Astrocyte (in vitro differentiated cells and primary cell): ENCODE data around the gene COL5A1. TPM values are rescaled to one million over a fixed set of nuclear protein-coding genes. Genes with fewer than 3 reads are reported as not detected.

ENCODE experiments used
- DNase-seq: peaks from one replicate; pipeline ENCODE4 v3.0.0-alpha.2; 2010; ENCODE audit warnings: low read depth
- FAIRE-seq: peaks from 2 replicates; lab custom pipeline; 2011; peaks lifted over from hg19 to GRCh38; lab: Jason Lieb, UNC
- H2AFZ ChIP-seq: 2 replicates; pipeline ENCODE4 v1.6.0; 2012; ENCODE audit warnings: low read depth, low read length, inconsistent platforms
- H3K27ac ChIP-seq: 2 replicates; pipeline ENCODE4 v1.5.1; 2011; ENCODE audit warnings: low read depth, low read length, inconsistent platforms
- H3K27me3 ChIP-seq: 2 replicates; pipeline ENCODE4 v1.6.0; 2011; ENCODE audit warnings: low read length, inconsistent platforms; ENCODE audit not compliant: insufficient read depth
- H3K36me3 ChIP-seq: 2 replicates; pipeline ENCODE4 v1.5.1; 2011; ENCODE audit warnings: low read length, inconsistent platforms; ENCODE audit not compliant: insufficient read depth
- H3K4me1 ChIP-seq: 2 replicates; pipeline ENCODE4 v1.5.1; 2011; ENCODE audit warnings: low read length, inconsistent platforms; ENCODE audit not compliant: insufficient read depth
- H3K4me2 ChIP-seq: 2 replicates; pipeline ENCODE4 v1.6.0; 2012; ENCODE audit warnings: low read length, inconsistent platforms
- H3K4me3 ChIP-seq: 2 replicates; pipeline ENCODE4 v1.5.1; 2011; ENCODE audit warnings: low read depth, mild to moderate bottlenecking, low read length, inconsistent platforms; ENCODE audit not compliant: insufficient read depth
- H3K79me2 ChIP-seq: 2 replicates; pipeline ENCODE4 v1.6.0; 2012; ENCODE audit warnings: mild to moderate bottlenecking, low read length, inconsistent platforms; ENCODE audit not compliant: insufficient read depth
- H3K9ac ChIP-seq: 2 replicates; pipeline ENCODE4 v1.6.0; 2012; ENCODE audit warnings: mild to moderate bottlenecking, low read length, inconsistent platforms
- H3K9me3 ChIP-seq: 2 replicates; pipeline ENCODE4 v1.5.1; 2012; ENCODE audit warnings: low read depth, mild to moderate bottlenecking, low read length, inconsistent platforms; ENCODE audit not compliant: insufficient read depth
- H4K20me1 ChIP-seq: 2 replicates; pipeline ENCODE4 v1.6.0; 2012; ENCODE audit warnings: low read length, inconsistent platforms; ENCODE audit not compliant: insufficient read depth
- H3K27ac Mint-ChIP-seq: one replicate; pipeline ENCODE4 v1.8.0; 2021; ENCODE audit warnings: mild to moderate bottlenecking, mixed read lengths; ENCODE audit not compliant: unreplicated experiment
- H3K27me3 Mint-ChIP-seq: one replicate; pipeline ENCODE4 v1.8.0; 2021; ENCODE audit warnings: low read depth, mixed read lengths; ENCODE audit not compliant: unreplicated experiment
- H3K36me3 Mint-ChIP-seq: one replicate; pipeline ENCODE4 v1.8.0; 2021; ENCODE audit warnings: low read depth, mixed read lengths; ENCODE audit not compliant: unreplicated experiment
- H3K4me1 Mint-ChIP-seq: one replicate; pipeline ENCODE4 v1.8.0; 2021; ENCODE audit warnings: low read depth, mixed read lengths; ENCODE audit not compliant: unreplicated experiment
- H3K4me3 Mint-ChIP-seq: one replicate; pipeline ENCODE4 v1.8.0; 2021; ENCODE audit warnings: mild to moderate bottlenecking, moderate library complexity, mixed read lengths; ENCODE audit not compliant: unreplicated experiment
- H3K9me3 Mint-ChIP-seq: one replicate; pipeline ENCODE4 v1.8.0; 2021; ENCODE audit warnings: mild to moderate bottlenecking, mixed read lengths; ENCODE audit not compliant: unreplicated experiment
- EZH2 ChIP-seq: IDR thresholded peaks from 2 replicates; pipeline ENCODE4 v1.6.1; 2012; ENCODE audit warnings: mild to moderate bottlenecking, low read length, inconsistent platforms; ENCODE audit not compliant: insufficient read depth
- total RNA-seq: library from RNA; stranded (reverse); gene quantifications from 2 replicates; pipeline ENCODE4 v1.2.1, GENCODE V29; 2021
- TF ChIP-seq, protein P1 (sequence below): IDR thresholded peaks from 2 replicates; pipeline ENCODE4 v1.5.1; 2011; ENCODE audit warnings: low read depth, mild to moderate bottlenecking, inconsistent platforms, low read length, moderate library complexity; ENCODE audit not compliant: insufficient read depth

The COL5A1 gene
- total RNA-seq, 1 donor from 2014 or later: 1,055 TPM

DNA sequence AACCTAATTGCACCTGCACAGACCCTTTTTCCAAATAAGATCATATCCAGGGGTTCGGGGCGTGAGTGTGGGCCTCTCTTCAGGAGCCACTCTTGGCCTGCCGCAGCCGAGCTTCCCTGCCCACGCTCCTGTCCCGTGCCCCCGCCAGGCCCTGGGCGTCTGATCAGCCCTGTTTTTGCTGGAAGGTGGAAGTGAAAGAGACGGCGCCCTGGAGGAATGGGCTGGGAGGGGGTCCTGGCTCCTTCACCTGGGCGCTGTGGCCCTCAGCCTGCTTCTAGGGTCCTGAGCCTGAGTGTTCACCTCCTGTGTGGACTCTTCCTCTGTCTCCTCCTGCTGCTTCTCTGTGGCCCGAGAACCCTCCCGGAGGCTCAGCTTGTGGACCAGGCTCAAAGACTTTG lies 11.2 kb upstream of the COL5A1 start:
- no peaks in the 10 kb centered on the region for H3K9me3 ChIP-seq
- peak overlapping the region; percentile 84 for H3K27ac Mint-ChIP-seq
- peaks cover 16% of the 10 kb centered on the region for H3K27me3 Mint-ChIP-seq
- H2AFZ ChIP-seq: no peak overlapping the region
- no peaks in the 10 kb centered on the region for H3K36me3 ChIP-seq
- H3K9ac ChIP-seq: no peak overlapping the region
- TF ChIP-seq, protein P1, sequence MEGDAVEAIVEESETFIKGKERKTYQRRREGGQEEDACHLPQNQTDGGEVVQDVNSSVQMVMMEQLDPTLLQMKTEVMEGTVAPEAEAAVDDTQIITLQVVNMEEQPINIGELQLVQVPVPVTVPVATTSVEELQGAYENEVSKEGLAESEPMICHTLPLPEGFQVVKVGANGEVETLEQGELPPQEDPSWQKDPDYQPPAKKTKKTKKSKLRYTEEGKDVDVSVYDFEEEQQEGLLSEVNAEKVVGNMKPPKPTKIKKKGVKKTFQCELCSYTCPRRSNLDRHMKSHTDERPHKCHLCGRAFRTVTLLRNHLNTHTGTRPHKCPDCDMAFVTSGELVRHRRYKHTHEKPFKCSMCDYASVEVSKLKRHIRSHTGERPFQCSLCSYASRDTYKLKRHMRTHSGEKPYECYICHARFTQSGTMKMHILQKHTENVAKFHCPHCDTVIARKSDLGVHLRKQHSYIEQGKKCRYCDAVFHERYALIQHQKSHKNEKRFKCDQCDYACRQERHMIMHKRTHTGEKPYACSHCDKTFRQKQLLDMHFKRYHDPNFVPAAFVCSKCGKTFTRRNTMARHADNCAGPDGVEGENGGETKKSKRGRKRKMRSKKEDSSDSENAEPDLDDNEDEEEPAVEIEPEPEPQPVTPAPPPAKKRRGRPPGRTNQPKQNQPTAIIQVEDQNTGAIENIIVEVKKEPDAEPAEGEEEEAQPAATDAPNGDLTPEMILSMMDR: no peak
- no peak for TF ChIP-seq EZH2
- H3K9me3 Mint-ChIP-seq: peaks cover 5% of the 10 kb centered on the region
- H3K4me3 ChIP-seq: no peak overlapping the region
- no peak overlapping the region for H3K27ac ChIP-seq
- no peak overlapping the region for H3K4me3 Mint-ChIP-seq
- no peak for DNase-seq
- no peaks in the 10 kb centered on the region for H4K20me1 ChIP-seq
- H3K4me1 ChIP-seq: peaks cover 21% of the 10 kb centered on the region
- H3K36me3 Mint-ChIP-seq: peaks cover 2% of the 10 kb centered on the region
- no peaks in the 10 kb centered on the region for H3K79me2 ChIP-seq
- no peak for FAIRE-seq
- no peaks in the 10 kb centered on the region for H3K27me3 ChIP-seq
- H3K4me1 Mint-ChIP-seq: peaks cover 17% of the 10 kb centered on the region
- no peak overlapping the region for H3K4me2 ChIP-seq

DNA sequence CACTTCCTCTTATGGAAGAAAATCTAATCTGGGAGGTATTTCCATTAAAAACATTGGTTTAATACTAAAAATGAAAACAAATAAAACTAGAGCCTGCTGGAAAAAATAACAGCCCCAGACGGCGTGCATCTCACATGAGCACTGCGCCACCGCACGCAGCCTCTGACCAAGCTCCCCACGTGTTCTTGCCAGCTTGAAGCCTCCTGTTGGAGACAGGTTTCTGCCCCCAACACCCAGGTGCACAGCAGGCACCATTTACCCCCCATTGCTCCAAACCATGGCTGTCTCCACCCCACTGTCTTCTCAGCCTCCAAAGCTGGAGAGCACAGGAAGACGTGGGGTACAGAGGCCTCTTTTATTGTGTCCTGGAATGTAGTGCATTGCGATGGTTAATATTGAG lies 10.7 kb upstream of the COL5A1 start:
- H3K36me3 ChIP-seq: no peaks in the 10 kb centered on the region
- peaks cover 5% of the 10 kb centered on the region for H3K9me3 Mint-ChIP-seq
- no peak overlapping the region for H3K27ac Mint-ChIP-seq
- no peak overlapping the region for H3K4me3 Mint-ChIP-seq
- peaks cover 16% of the 10 kb centered on the region for H3K27me3 Mint-ChIP-seq
- no peaks in the 10 kb centered on the region for H4K20me1 ChIP-seq
- no peak for DNase-seq
- no peaks in the 10 kb centered on the region for H3K9me3 ChIP-seq
- peaks cover 2% of the 10 kb centered on the region for H3K36me3 Mint-ChIP-seq
- FAIRE-seq: no peak
- TF ChIP-seq, protein P1: no peak
- no peak for TF ChIP-seq EZH2
- H3K4me1 ChIP-seq: peaks cover 16% of the 10 kb centered on the region
- H3K79me2 ChIP-seq: no peaks in the 10 kb centered on the region
- H2AFZ ChIP-seq: no peak overlapping the region
- H3K4me2 ChIP-seq: no peak overlapping the region
- H3K27ac ChIP-seq: no peak overlapping the region
- H3K4me3 ChIP-seq: no peak overlapping the region
- H3K4me1 Mint-ChIP-seq: peaks cover 13% of the 10 kb centered on the region
- no peaks in the 10 kb centered on the region for H3K27me3 ChIP-seq
- H3K9ac ChIP-seq: no peak overlapping the region

DNA sequence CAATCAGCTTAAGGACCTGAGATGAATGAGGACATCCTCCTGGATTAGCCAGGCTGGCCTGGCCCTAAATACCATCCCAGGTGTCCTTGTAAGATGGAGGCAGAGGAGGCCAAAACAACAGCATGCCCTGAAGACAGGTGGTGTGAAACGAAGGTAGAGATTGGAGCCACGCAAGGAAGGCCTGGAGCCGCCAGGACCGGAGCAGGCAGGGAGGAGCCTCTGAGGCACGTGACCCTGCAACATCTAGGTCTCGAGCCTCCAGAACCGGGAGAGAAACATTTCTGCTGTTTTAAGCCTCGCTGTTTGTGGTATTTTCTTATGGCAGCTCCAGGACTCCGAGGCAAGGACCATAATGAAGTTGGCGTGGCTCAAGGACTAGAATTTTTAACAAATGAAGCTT lies 9.7 kb upstream of the COL5A1 start:
- Histone ChIP-seq H3K27me3 (no peaks in the 10 kb centered on the region), H3K4me2 (no peak overlapping the region), H3K36me3 (no peaks in the 10 kb centered on the region), H3K4me1 (peaks cover 7% of the 10 kb centered on the region), H3K79me2 (no peaks in the 10 kb centered on the region), H3K9ac (no peak overlapping the region), H3K9me3 (no peaks in the 10 kb centered on the region), H2AFZ (no peak overlapping the region), H4K20me1 (no peaks in the 10 kb centered on the region), H3K27ac (no peak overlapping the region), H3K4me3 (no peak overlapping the region)
- no peak overlapping the region for H3K27ac Mint-ChIP-seq
- no peak for TF ChIP-seq EZH2
- TF ChIP-seq, protein P1: no peak
- H3K9me3 Mint-ChIP-seq: peaks cover 5% of the 10 kb centered on the region
- FAIRE-seq: no peak
- peaks cover 16% of the 10 kb centered on the region for H3K27me3 Mint-ChIP-seq
- H3K4me3 Mint-ChIP-seq: no peak overlapping the region
- H3K4me1 Mint-ChIP-seq: peaks cover 5% of the 10 kb centered on the region
- peaks cover 2% of the 10 kb centered on the region for H3K36me3 Mint-ChIP-seq
- DNase-seq: no peak
